ENCODE data around the gene ELOA2.
"Not testable (repeated sequence)": the region's sequence is repeated elsewhere in the genome, so short reads cannot be mapped to it uniquely, and the experiment has no call there.

ELOA2 gene

DNA sequence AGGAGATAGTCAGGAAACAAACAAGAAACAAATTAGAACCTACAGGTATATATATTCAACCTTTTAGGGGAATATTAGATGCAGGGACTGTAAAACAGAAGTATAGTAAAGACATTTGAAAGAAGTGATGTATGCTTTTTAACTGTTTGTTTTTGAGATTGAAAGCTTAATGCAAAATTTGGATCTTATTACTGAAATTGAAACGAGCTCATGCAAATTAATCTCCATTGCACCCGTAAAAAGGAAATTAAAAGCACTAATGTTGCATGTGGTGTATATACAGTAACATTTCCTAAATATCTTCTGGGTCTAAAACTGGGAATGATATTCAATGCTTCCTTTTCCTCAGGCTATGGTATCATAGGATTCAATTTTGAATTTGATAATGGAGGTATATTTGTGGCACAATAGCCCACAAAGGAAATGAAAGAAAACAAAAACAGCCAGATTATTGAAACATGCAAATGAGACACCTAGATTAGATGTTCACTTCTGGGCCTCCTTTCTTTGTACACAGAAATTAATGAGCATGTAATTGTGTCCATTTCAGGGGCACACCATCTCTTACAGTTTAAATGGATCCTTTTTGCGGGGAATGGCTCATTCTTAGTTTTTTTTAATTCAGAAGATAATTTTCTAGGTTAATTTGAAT lies 1.6 kb upstream of the ELOA2 start:
- Histone ChIP-seq H3K27me3 (ENCODE audit: low read depth, low read length) (no peaks in the 10 kb centered on the region), H3K36me3 (ENCODE audit: control insufficient read depth in 1 of 2, insufficient read depth in 2 of 2, low read length in 2 of 2) (no peaks in the 10 kb centered on the region), H3K4me3 (ENCODE audit: low read depth in 1 of 2, low read length in 2 of 2) (no peak overlapping the region), H3K27ac (ENCODE audit: low read length) (no peak overlapping the region), H3K4me1 (ENCODE audit: control insufficient read depth in 1 of 2, insufficient read depth in 2 of 2, low read length in 2 of 2) (no peaks in the 10 kb centered on the region), H3K9me3 (ENCODE audit: control insufficient read depth in 1 of 2, low read length in 2 of 2) (no peaks in the 10 kb centered on the region)

DNA sequence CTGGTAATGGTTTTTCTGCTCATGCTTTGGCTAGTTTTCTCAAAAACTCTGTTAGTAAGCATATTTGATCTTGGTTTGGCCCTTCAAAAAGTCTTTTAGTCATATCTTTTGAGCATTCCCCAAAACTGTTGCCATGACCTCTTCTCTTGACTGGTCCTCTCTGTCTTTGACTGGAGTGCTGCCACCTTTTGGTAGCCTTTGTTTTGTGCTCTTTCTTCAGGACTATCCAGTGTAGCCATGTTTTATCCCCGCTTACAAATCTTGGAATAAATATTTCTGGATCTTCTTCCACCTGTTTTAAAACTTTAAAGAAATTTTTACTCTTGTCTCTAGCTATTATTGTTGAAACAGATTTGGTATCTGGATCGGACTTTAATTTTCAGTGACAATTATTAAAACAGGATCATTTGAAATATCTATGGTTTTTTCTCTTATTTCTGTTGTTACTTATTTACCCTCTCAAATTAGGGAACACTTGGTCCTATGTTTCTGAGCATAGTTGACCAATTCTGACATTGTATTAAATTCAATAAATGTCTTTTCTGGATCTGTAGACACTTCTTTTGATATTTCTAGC lies 965 bp upstream of the ELOA2 start:
- Histone ChIP-seq H3K27ac (ENCODE audit: low read length) (no peak overlapping the region), H3K4me3 (ENCODE audit: low read depth in 1 of 2, low read length in 2 of 2) (no peak overlapping the region), H3K9me3 (ENCODE audit: control insufficient read depth in 1 of 2, low read length in 2 of 2) (no peaks in the 10 kb centered on the region), H3K36me3 (ENCODE audit: control insufficient read depth in 1 of 2, insufficient read depth in 2 of 2, low read length in 2 of 2) (no peaks in the 10 kb centered on the region), H3K27me3 (ENCODE audit: low read depth, low read length) (no peaks in the 10 kb centered on the region), H3K4me1 (ENCODE audit: control insufficient read depth in 1 of 2, insufficient read depth in 2 of 2, low read length in 2 of 2) (no peaks in the 10 kb centered on the region)

DNA sequence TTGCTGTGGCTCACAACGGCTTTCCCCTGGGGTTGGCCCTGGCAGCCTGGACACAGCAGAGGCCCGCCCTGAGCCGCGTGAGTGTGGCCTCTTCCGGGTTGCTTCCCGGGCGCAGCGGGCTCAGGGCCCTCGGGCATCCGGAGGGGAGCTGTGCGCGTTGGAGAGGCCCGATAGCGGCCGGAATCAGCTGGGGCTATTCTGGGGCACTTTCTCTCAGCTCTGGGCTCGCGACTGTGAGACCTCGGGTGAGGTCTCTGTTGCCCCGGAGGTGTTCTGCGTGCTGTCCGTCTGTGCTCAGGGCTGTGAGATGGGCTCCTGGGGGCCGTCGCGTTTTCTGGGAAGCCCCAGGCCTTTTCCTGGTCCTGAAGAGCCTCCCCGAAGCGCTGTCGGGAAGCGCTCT lies 830 bp downstream of the ELOA2 start:
- H3K27me3 ChIP-seq (ENCODE audit: low read depth, low read length); H3K36me3 ChIP-seq (ENCODE audit: control insufficient read depth in 1 of 2, insufficient read depth in 2 of 2, low read length in 2 of 2); H3K4me3 ChIP-seq (ENCODE audit: low read depth in 1 of 2, low read length in 2 of 2); H3K9me3 ChIP-seq (ENCODE audit: control insufficient read depth in 1 of 2, low read length in 2 of 2); H3K27ac ChIP-seq (ENCODE audit: low read length); H3K4me1 ChIP-seq (ENCODE audit: control insufficient read depth in 1 of 2, insufficient read depth in 2 of 2, low read length in 2 of 2): not testable (repeated sequence)

DNA sequence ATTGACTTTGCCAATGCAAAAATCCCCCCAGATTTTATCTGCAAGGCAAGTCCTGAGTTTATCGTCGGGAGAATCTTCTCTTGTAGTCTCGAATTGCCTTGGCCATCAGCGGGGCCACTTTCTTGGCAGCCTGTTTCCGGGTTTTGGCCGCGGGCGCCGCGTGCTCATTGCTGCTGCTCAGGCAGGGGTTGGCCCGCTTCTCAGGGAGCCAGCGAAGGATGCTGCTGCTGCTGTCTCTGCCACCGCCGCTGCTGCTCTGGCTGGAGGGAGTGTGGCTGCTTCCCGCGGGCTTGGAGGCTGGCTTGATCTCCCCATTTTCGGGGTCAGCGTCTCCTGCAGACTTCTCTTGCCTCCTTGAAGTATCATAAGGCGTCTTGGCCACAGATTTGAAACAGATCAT lies 2.5 kb downstream of the ELOA2 start:
- H3K4me3 ChIP-seq (ENCODE audit: low read depth in 1 of 2, low read length in 2 of 2) = no peak overlapping the region
- H3K27me3 ChIP-seq (ENCODE audit: low read depth, low read length) = no peaks in the 10 kb centered on the region
- no peaks in the 10 kb centered on the region for H3K4me1 ChIP-seq (ENCODE audit: control insufficient read depth in 1 of 2, insufficient read depth in 2 of 2, low read length in 2 of 2)
- no peaks in the 10 kb centered on the region for H3K9me3 ChIP-seq (ENCODE audit: control insufficient read depth in 1 of 2, low read length in 2 of 2)
- no peaks in the 10 kb centered on the region for H3K36me3 ChIP-seq (ENCODE audit: control insufficient read depth in 1 of 2, insufficient read depth in 2 of 2, low read length in 2 of 2)
- H3K27ac ChIP-seq (ENCODE audit: low read length) = no peak overlapping the region

GRCh38 chr18:47030887-47031286 lies 4.5 kb downstream of the ELOA2 start:
- H3K27me3 ChIP-seq (ENCODE audit: low read depth, low read length) = not testable (repeated sequence)

DNA sequence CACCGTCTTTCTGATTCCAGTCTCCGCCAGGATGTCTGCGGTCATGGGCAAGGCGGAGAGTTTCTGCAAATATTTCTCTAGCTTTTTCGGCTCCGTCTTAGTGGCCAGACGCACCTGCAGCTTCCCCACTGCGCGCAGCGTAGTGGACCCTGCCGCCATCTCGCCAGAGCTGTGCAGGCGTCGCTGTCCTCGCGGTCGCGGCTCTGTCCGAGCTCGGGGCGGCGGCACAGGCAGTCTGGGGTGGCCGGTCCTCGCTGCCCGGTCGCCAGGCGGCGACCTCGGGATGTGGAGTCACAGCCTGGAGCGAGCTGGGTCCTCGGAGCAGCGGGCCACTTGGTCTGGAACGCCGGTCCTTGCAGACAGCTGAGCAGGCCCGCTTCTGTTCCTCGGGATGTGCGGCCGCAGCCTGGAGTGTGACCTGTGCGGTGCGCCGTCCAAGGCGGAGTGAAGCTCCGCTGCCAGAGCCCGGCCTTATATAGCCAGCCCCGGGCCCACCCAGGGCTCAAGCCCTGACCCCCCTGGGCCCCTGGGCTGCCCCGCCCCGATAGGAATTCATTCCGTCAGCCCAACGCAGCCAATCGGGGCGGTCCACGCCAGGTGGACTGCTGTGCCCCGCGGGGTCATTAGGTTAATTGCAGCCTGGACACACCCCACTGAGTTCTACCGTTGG lies 5.6 kb downstream of the ELOA2 start:
- not testable (repeated sequence) for H3K27me3 ChIP-seq (ENCODE audit: low read depth, low read length); H3K4me3 ChIP-seq (ENCODE audit: low read depth in 1 of 2, low read length in 2 of 2); H3K27ac ChIP-seq (ENCODE audit: low read length); H3K9me3 ChIP-seq (ENCODE audit: control insufficient read depth in 1 of 2, low read length in 2 of 2); H3K36me3 ChIP-seq (ENCODE audit: control insufficient read depth in 1 of 2, insufficient read depth in 2 of 2, low read length in 2 of 2); H3K4me1 ChIP-seq (ENCODE audit: control insufficient read depth in 1 of 2, insufficient read depth in 2 of 2, low read length in 2 of 2)

More at GRCh38 chr18:47030887-47031286, 4.5 kb downstream of the ELOA2 start:
- H3K4me1 ChIP-seq (ENCODE audit: control insufficient read depth in 1 of 2, insufficient read depth in 2 of 2, low read length in 2 of 2); H3K4me3 ChIP-seq (ENCODE audit: low read depth in 1 of 2, low read length in 2 of 2); H3K27ac ChIP-seq (ENCODE audit: low read length); H3K9me3 ChIP-seq (ENCODE audit: control insufficient read depth in 1 of 2, low read length in 2 of 2); H3K36me3 ChIP-seq (ENCODE audit: control insufficient read depth in 1 of 2, insufficient read depth in 2 of 2, low read length in 2 of 2): not testable (repeated sequence)

- not testable (repeated sequence) for H3K27ac ChIP-seq (ENCODE audit: low read length)
Observed at GRCh38 chr18:47028738-47029137, 6.7 kb downstream of the ELOA2 start.

GRCh38 chr18:47025557-47026174 lies 9.8 kb downstream of the ELOA2 start:
- H3K27me3 ChIP-seq (ENCODE audit: low read depth, low read length); H3K27ac ChIP-seq (ENCODE audit: low read length); H3K4me3 ChIP-seq (ENCODE audit: low read depth in 1 of 2, low read length in 2 of 2); H3K9me3 ChIP-seq (ENCODE audit: control insufficient read depth in 1 of 2, low read length in 2 of 2); H3K4me1 ChIP-seq (ENCODE audit: control insufficient read depth in 1 of 2, insufficient read depth in 2 of 2, low read length in 2 of 2); H3K36me3 ChIP-seq (ENCODE audit: control insufficient read depth in 1 of 2, insufficient read depth in 2 of 2, low read length in 2 of 2): not testable (repeated sequence)

More at GRCh38 chr18:47028738-47029137, 6.7 kb downstream of the ELOA2 start:
- H3K36me3 ChIP-seq (ENCODE audit: control insufficient read depth in 1 of 2, insufficient read depth in 2 of 2, low read length in 2 of 2); H3K9me3 ChIP-seq (ENCODE audit: control insufficient read depth in 1 of 2, low read length in 2 of 2); H3K27me3 ChIP-seq (ENCODE audit: low read depth, low read length); H3K4me1 ChIP-seq (ENCODE audit: control insufficient read depth in 1 of 2, insufficient read depth in 2 of 2, low read length in 2 of 2); H3K4me3 ChIP-seq (ENCODE audit: low read depth in 1 of 2, low read length in 2 of 2): not testable (repeated sequence)

GRCh38 chr18:47023769-47024465 lies 11.5 kb downstream of the ELOA2 start:
- not testable (repeated sequence) for H3K27me3 ChIP-seq (ENCODE audit: low read depth, low read length); H3K4me3 ChIP-seq (ENCODE audit: low read depth in 1 of 2, low read length in 2 of 2); H3K9me3 ChIP-seq (ENCODE audit: control insufficient read depth in 1 of 2, low read length in 2 of 2); H3K27ac ChIP-seq (ENCODE audit: low read length); H3K4me1 ChIP-seq (ENCODE audit: control insufficient read depth in 1 of 2, insufficient read depth in 2 of 2, low read length in 2 of 2); H3K36me3 ChIP-seq (ENCODE audit: control insufficient read depth in 1 of 2, insufficient read depth in 2 of 2, low read length in 2 of 2)

GRCh38 chr18:47022821-47023220 lies 12.6 kb downstream of the ELOA2 start:
- not testable (repeated sequence) for H3K4me3 ChIP-seq (ENCODE audit: low read depth in 1 of 2, low read length in 2 of 2); H3K36me3 ChIP-seq (ENCODE audit: control insufficient read depth in 1 of 2, insufficient read depth in 2 of 2, low read length in 2 of 2); H3K27me3 ChIP-seq (ENCODE audit: low read depth, low read length); H3K27ac ChIP-seq (ENCODE audit: low read length); H3K4me1 ChIP-seq (ENCODE audit: control insufficient read depth in 1 of 2, insufficient read depth in 2 of 2, low read length in 2 of 2); H3K9me3 ChIP-seq (ENCODE audit: control insufficient read depth in 1 of 2, low read length in 2 of 2)

- H3K4me3 ChIP-seq (ENCODE audit: low read depth in 1 of 2, low read length in 2 of 2); H3K4me1 ChIP-seq (ENCODE audit: control insufficient read depth in 1 of 2, insufficient read depth in 2 of 2, low read length in 2 of 2): not testable (repeated sequence)
Observed at GRCh38 chr18:47020757-47021156, 14.7 kb downstream of the ELOA2 start.

More at GRCh38 chr18:47020757-47021156, 14.7 kb downstream of the ELOA2 start:
- H3K27me3 ChIP-seq (ENCODE audit: low read depth, low read length); H3K9me3 ChIP-seq (ENCODE audit: control insufficient read depth in 1 of 2, low read length in 2 of 2); H3K36me3 ChIP-seq (ENCODE audit: control insufficient read depth in 1 of 2, insufficient read depth in 2 of 2, low read length in 2 of 2); H3K27ac ChIP-seq (ENCODE audit: low read length): not testable (repeated sequence)

Measured in muscle layer of duodenum (tissue), 2 donors.